Subcutaneous abdominal adipose tissue (tissue), 5 donors: ENCODE results near the gene FNTB.

Source experiments
- H3K27ac ChIP-seq: one replicate; pipeline ENCODE4 v1.7.0; 2013; ENCODE audit warnings: low read depth, mild to moderate bottlenecking, inconsistent platforms, low read length, moderate library complexity
- H3K27me3 ChIP-seq, 5 donors: one replicate each; pipeline ENCODE4 v1.7.0; 2013; ENCODE audit warnings: low read length in 5 of 5, inconsistent platforms in 1 of 5; ENCODE audit not compliant: control insufficient read depth in 5 of 5, insufficient read depth in 4 of 5
- H3K36me3 ChIP-seq, 5 donors: one replicate each; pipeline ENCODE4 v1.7.0; 2013; ENCODE audit warnings: low read length in 5 of 5; ENCODE audit not compliant: control insufficient read depth in 5 of 5, insufficient read depth in 5 of 5
- H3K4me1 ChIP-seq, 5 donors: one replicate each; pipeline ENCODE4 v1.7.0; 2013; ENCODE audit warnings: low read length in 5 of 5, mild to moderate bottlenecking in 3 of 5, moderate library complexity in 1 of 5; ENCODE audit not compliant: control insufficient read depth in 5 of 5, insufficient read depth in 5 of 5
- H3K4me3 ChIP-seq, 5 donors: one replicate each; pipeline ENCODE4 v1.7.0; 2013; ENCODE audit warnings: low read length in 5 of 5, low read depth in 1 of 5
- H3K9ac ChIP-seq, 5 donors: one replicate each; pipeline ENCODE4 v1.7.0; 2013; ENCODE audit warnings: low read length in 5 of 5, mild to moderate bottlenecking in 4 of 5, moderate library complexity in 3 of 5
- H3K9me3 ChIP-seq, 5 donors: one replicate each; pipeline ENCODE4 v1.7.0; 2013; ENCODE audit warnings: low read length in 5 of 5; ENCODE audit not compliant: control insufficient read depth in 5 of 5
- donor health status: healthy.
- donor health status: healthy.
- donor health status: healthy.
- donor health status: healthy.
- donor health status: healthy.

FNTB gene

GRCh38 chr14:64944861-64945260 is 41.8 kb upstream of the FNTB start:
- Histone ChIP-seq H3K36me3 (peaks cover 4 to 51% (median 27%) of the 10 kb centered on the region in 5 donors), H3K9ac (no peak overlapping the region), H3K27me3 (no peaks in the 10 kb centered on the region), H3K4me1 (peaks cover 0 to 3% (median 0%) of the 10 kb centered on the region in 5 donors), H3K4me3 (no peak overlapping the region), H3K27ac (no peak overlapping the region), H3K9me3 (no peaks in the 10 kb centered on the region)

- H3K27me3 ChIP-seq: no peaks in the 10 kb centered on the region
- peaks cover 0 to 3% (median 0%) of the 10 kb centered on the region in 5 donors for H3K4me1 ChIP-seq
- H3K4me3 ChIP-seq: no peak overlapping the region
- H3K9me3 ChIP-seq: no peaks in the 10 kb centered on the region
- no peak overlapping the region for H3K27ac ChIP-seq
- H3K9ac ChIP-seq: no peak overlapping the region
- H3K36me3 ChIP-seq: peaks cover 0 to 51% (median 21%) of the 10 kb centered on the region in 5 donors
Observed at GRCh38 chr14:64945431-64946178, 41.1 kb upstream of the FNTB start.

GRCh38 chr14:64946310-64947045 is 40.2 kb upstream of the FNTB start:
- Histone ChIP-seq H3K27me3 (no peaks in the 10 kb centered on the region), H3K4me3 (no peak overlapping the region), H3K9ac (no peak overlapping the region), H3K9me3 (no peaks in the 10 kb centered on the region), H3K27ac (no peak overlapping the region), H3K4me1 (peaks cover 0 to 3% (median 0%) of the 10 kb centered on the region in 5 donors), H3K36me3 (peaks cover 0 to 47% (median 19%) of the 10 kb centered on the region in 5 donors)

- H3K9ac ChIP-seq: no peak overlapping the region
- peaks cover 0 to 41% (median 19%) of the 10 kb centered on the region in 5 donors for H3K36me3 ChIP-seq
- no peaks in the 10 kb centered on the region for H3K27me3 ChIP-seq
- H3K4me3 ChIP-seq: no peak overlapping the region
- H3K27ac ChIP-seq: no peak overlapping the region
- no peaks in the 10 kb centered on the region for H3K9me3 ChIP-seq
- peaks cover 0 to 3% (median 0%) of the 10 kb centered on the region in 5 donors for H3K4me1 ChIP-seq
Observed at GRCh38 chr14:64947710-64948611, 38.7 kb upstream of the FNTB start.

- Histone ChIP-seq H3K27ac (no peak overlapping the region), H3K4me3 (no peak overlapping the region), H3K36me3 (peaks cover 0 to 38% (median 14%) of the 10 kb centered on the region in 5 donors), H3K4me1 (peaks cover 0 to 3% (median 0%) of the 10 kb centered on the region in 5 donors), H3K9me3 (no peaks in the 10 kb centered on the region), H3K9ac (no peak overlapping the region), H3K27me3 (no peaks in the 10 kb centered on the region)
Observed at GRCh38 chr14:64948612-64949210, 38.0 kb upstream of the FNTB start.

GRCh38 chr14:64950889-64951288 is 35.8 kb upstream of the FNTB start:
- no peak overlapping the region for H3K4me3 ChIP-seq

GRCh38 chr14:64951291-64951690 is 35.4 kb upstream of the FNTB start:
- H3K4me1 ChIP-seq: no peaks in the 10 kb centered on the region
- no peak overlapping the region for H3K9ac ChIP-seq
- H3K27ac ChIP-seq: no peak overlapping the region
- H3K4me3 ChIP-seq: no peak overlapping the region
- no peaks in the 10 kb centered on the region for H3K27me3 ChIP-seq
- H3K36me3 ChIP-seq: peaks cover 0 to 35% (median 7%) of the 10 kb centered on the region in 5 donors
- no peaks in the 10 kb centered on the region for H3K9me3 ChIP-seq

More at GRCh38 chr14:64950889-64951288, 35.8 kb upstream of the FNTB start:
- Histone ChIP-seq H3K27ac (no peak overlapping the region), H3K27me3 (no peaks in the 10 kb centered on the region), H3K4me1 (no peaks in the 10 kb centered on the region), H3K36me3 (peaks cover 0 to 39% (median 7%) of the 10 kb centered on the region in 5 donors), H3K9me3 (no peaks in the 10 kb centered on the region), H3K9ac (no peak overlapping the region)

GRCh38 chr14:64951724-64952123 is 35.0 kb upstream of the FNTB start:
- no peaks in the 10 kb centered on the region for H3K4me1 ChIP-seq
- H3K27ac ChIP-seq: no peak overlapping the region
- no peaks in the 10 kb centered on the region for H3K9me3 ChIP-seq
- H3K9ac ChIP-seq: no peak overlapping the region
- H3K4me3 ChIP-seq: no peak overlapping the region
- H3K27me3 ChIP-seq: no peaks in the 10 kb centered on the region
- peaks cover 0 to 34% (median 7%) of the 10 kb centered on the region in 5 donors for H3K36me3 ChIP-seq

- H3K4me3 ChIP-seq: no peak overlapping the region
- H3K27me3 ChIP-seq: no peaks in the 10 kb centered on the region
- no peaks in the 10 kb centered on the region for H3K9me3 ChIP-seq
- no peak overlapping the region for H3K27ac ChIP-seq
- H3K9ac ChIP-seq: no peak overlapping the region
- peaks cover 0 to 6% (median 0%) of the 10 kb centered on the region in 5 donors for H3K4me1 ChIP-seq
- H3K36me3 ChIP-seq: peaks cover 0 to 32% (median 7%) of the 10 kb centered on the region in 5 donors
Observed at GRCh38 chr14:64952598-64953309, 33.9 kb upstream of the FNTB start.
